Measurements from ENCODE around the gene AP4B1. TPM values are rescaled to one million over a fixed set of nuclear protein-coding genes. Genes with fewer than 3 reads are reported as not detected.

Gene AP4B1
- polyA plus RNA-seq, 1 donor from 2014 or later: 178 TPM

DNA sequence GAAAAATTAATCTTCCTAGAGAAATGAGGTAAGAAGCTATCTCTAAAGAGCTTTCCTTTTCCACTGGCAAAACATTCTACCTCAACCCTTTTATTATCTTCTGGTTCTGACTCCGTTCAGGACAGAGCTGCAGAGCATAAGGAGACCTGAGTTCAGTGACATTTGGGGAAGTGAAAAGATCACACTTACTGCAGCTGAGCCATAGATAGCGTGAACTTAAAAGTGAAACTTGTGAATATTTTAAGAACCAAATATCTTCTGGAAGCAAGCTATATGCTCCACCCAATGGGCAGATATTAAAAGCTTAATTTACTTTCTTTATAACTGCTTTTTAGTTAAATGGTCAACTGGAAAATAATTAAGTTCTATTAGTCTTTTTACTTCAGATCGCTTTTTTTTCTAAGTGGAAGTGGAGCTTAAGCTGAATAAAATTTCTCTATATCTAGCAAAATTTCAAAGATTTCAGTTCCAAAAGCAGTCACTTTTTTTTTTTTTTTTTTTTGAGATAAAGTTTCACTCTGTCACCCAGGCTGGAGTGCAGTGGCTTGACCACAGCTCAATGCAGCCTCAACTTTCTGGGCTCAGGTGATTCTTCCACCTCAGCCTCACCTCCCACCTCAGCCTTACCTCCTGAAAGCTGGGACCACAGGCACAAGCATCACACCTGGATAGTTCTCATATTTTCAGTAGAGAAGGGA is 45.0 kb downstream of the AP4B1 start:
- Histone ChIP-seq H3K79me2 (replicated peaks; ENCODE audit: insufficient read depth, low read length) (no peaks in the 10 kb centered on the region), H4K20me1 (ENCODE audit: insufficient read depth) (no peaks in the 10 kb centered on the region), H3K9ac (ENCODE audit: low read length) (no peak overlapping the region), H3K4me2 (ENCODE audit: low read length) (no peak overlapping the region), H3K9me2 (ENCODE audit: insufficient read depth, low read length) (no peaks in the 10 kb centered on the region), H3K27ac (ENCODE audit: low read length) (no peak overlapping the region), H3F3A (ENCODE audit: insufficient read depth, low read length, poor library complexity, severe bottlenecking) (no peaks in the 10 kb centered on the region), H3K27me3 (ENCODE audit: insufficient read depth, low read depth, low read length) (no peaks in the 10 kb centered on the region), H2AFZ (ENCODE audit: low read depth, low read length) (no peak overlapping the region), H3K36me3 (ENCODE audit: insufficient read depth, low read length) (no peaks in the 10 kb centered on the region), H3K4me3 (ENCODE audit: low read length) (no peak overlapping the region), H3K9me3 (ENCODE audit: low read length) (no peaks in the 10 kb centered on the region)
- no peak for TF ChIP-seq EP300 (conservative IDR thresholded peaks at IDR 0.05; ENCODE audit: poor library complexity, severe bottlenecking)
- TF ChIP-seq, protein P1, sequence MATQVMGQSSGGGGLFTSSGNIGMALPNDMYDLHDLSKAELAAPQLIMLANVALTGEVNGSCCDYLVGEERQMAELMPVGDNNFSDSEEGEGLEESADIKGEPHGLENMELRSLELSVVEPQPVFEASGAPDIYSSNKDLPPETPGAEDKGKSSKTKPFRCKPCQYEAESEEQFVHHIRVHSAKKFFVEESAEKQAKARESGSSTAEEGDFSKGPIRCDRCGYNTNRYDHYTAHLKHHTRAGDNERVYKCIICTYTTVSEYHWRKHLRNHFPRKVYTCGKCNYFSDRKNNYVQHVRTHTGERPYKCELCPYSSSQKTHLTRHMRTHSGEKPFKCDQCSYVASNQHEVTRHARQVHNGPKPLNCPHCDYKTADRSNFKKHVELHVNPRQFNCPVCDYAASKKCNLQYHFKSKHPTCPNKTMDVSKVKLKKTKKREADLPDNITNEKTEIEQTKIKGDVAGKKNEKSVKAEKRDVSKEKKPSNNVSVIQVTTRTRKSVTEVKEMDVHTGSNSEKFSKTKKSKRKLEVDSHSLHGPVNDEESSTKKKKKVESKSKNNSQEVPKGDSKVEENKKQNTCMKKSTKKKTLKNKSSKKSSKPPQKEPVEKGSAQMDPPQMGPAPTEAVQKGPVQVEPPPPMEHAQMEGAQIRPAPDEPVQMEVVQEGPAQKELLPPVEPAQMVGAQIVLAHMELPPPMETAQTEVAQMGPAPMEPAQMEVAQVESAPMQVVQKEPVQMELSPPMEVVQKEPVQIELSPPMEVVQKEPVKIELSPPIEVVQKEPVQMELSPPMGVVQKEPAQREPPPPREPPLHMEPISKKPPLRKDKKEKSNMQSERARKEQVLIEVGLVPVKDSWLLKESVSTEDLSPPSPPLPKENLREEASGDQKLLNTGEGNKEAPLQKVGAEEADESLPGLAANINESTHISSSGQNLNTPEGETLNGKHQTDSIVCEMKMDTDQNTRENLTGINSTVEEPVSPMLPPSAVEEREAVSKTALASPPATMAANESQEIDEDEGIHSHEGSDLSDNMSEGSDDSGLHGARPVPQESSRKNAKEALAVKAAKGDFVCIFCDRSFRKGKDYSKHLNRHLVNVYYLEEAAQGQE (IDR thresholded peaks at IDR 0.05; ENCODE audit: borderline replicate concordance): no peak
- no peak for TF ChIP-seq MXI1 (conservative IDR thresholded peaks at IDR 0.05; ENCODE audit: poor library complexity, severe bottlenecking)

DNA sequence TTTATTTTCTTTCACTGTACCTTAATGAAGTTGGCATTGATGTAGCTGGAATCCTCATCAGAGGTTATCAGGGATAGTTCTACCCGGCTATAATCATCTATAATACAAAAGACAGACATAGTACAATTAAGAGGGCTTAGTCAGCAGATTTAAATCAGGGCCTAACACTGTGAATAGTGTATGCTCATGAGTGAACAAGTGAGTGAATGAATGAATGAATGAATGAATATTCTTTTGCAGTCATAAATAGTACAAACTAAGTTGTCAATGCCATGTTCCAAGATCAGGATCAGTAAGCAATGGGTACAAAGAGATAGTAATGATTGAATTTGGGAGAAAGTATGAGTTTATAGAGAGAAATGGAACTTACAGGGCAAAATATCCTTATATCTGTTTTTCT is 45.6 kb downstream of the AP4B1 start:
- no peak overlapping the region for H3K9ac ChIP-seq (ENCODE audit: low read length)
- no peak overlapping the region for H2AFZ ChIP-seq (ENCODE audit: low read depth, low read length)
- no peak for TF ChIP-seq RAD21 (conservative IDR thresholded peaks at IDR 0.05)

DNA sequence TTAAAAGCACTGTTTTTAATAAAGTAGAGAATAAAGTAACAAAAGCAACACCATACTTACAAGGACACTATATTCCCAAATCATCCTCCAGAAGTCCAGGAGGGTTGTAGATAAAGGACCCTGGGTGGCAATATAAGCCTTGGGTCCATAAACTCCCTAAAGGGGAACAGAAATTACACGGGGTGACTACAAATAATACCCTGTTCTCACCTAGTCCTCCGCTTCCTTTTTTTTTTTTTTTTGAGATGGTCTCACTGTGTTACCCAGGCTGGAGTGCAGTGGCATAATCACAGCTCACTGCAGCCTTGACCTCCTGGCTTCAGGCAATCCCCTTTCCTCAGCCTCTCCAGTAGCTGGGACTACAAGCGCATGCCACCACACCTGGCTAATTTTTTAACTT is 46.2 kb downstream of the AP4B1 start:
- H3K36me3 ChIP-seq (ENCODE audit: insufficient read depth, low read length): no peaks in the 10 kb centered on the region
- no peak overlapping the region for H3K4me2 ChIP-seq (ENCODE audit: low read length)
- H3K9ac ChIP-seq (ENCODE audit: low read length): no peak overlapping the region
- H3K4me3 ChIP-seq (ENCODE audit: low read length): no peak overlapping the region
- TF ChIP-seq, protein P2, sequence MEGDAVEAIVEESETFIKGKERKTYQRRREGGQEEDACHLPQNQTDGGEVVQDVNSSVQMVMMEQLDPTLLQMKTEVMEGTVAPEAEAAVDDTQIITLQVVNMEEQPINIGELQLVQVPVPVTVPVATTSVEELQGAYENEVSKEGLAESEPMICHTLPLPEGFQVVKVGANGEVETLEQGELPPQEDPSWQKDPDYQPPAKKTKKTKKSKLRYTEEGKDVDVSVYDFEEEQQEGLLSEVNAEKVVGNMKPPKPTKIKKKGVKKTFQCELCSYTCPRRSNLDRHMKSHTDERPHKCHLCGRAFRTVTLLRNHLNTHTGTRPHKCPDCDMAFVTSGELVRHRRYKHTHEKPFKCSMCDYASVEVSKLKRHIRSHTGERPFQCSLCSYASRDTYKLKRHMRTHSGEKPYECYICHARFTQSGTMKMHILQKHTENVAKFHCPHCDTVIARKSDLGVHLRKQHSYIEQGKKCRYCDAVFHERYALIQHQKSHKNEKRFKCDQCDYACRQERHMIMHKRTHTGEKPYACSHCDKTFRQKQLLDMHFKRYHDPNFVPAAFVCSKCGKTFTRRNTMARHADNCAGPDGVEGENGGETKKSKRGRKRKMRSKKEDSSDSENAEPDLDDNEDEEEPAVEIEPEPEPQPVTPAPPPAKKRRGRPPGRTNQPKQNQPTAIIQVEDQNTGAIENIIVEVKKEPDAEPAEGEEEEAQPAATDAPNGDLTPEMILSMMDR (IDR thresholded peaks at IDR 0.05; ENCODE audit: poor library complexity, severe bottlenecking): no peak
- TF ChIP-seq EZH2 (IDR thresholded peaks at IDR 0.05; ENCODE audit: borderline replicate concordance, insufficient read depth, low read length, poor library complexity, severe bottlenecking): no peak
- TF ChIP-seq RAD21 (conservative IDR thresholded peaks at IDR 0.05): no peak
- no peak for TF ChIP-seq EP300 (conservative IDR thresholded peaks at IDR 0.05; ENCODE audit: poor library complexity, severe bottlenecking)
- no peak for TF ChIP-seq TAF1 (IDR thresholded peaks at IDR 0.05; ENCODE audit: low read depth)
- no peak for TF ChIP-seq MXI1 (conservative IDR thresholded peaks at IDR 0.05; ENCODE audit: poor library complexity, severe bottlenecking)
- TF ChIP-seq, protein P1 (IDR thresholded peaks at IDR 0.05; ENCODE audit: borderline replicate concordance): no peak
- no peaks in the 10 kb centered on the region for H3K27me3 ChIP-seq (ENCODE audit: insufficient read depth, low read depth, low read length)
- no peaks in the 10 kb centered on the region for H3K79me2 ChIP-seq (replicated peaks; ENCODE audit: insufficient read depth, low read length)
- H3F3A ChIP-seq (ENCODE audit: insufficient read depth, low read length, poor library complexity, severe bottlenecking): no peaks in the 10 kb centered on the region
- H3K9me3 ChIP-seq (ENCODE audit: low read length): no peaks in the 10 kb centered on the region
- no peak overlapping the region for H2AFZ ChIP-seq (ENCODE audit: low read depth, low read length)
- no peaks in the 10 kb centered on the region for H3K9me2 ChIP-seq (ENCODE audit: insufficient read depth, low read length)
- no peaks in the 10 kb centered on the region for H4K20me1 ChIP-seq (ENCODE audit: insufficient read depth)
- no peak overlapping the region for H3K27ac ChIP-seq (ENCODE audit: low read length)

More for the DNA sequence above, 45.6 kb downstream of the AP4B1 start:
- H3K27ac ChIP-seq (ENCODE audit: low read length): no peak overlapping the region
- no peaks in the 10 kb centered on the region for H3K9me3 ChIP-seq (ENCODE audit: low read length)
- no peaks in the 10 kb centered on the region for H3K9me2 ChIP-seq (ENCODE audit: insufficient read depth, low read length)
- H3K27me3 ChIP-seq (ENCODE audit: insufficient read depth, low read depth, low read length): no peaks in the 10 kb centered on the region
- H3K4me3 ChIP-seq (ENCODE audit: low read length): no peak overlapping the region
- H3K4me2 ChIP-seq (ENCODE audit: low read length): no peak overlapping the region
- H4K20me1 ChIP-seq (ENCODE audit: insufficient read depth): no peaks in the 10 kb centered on the region
- no peaks in the 10 kb centered on the region for H3K36me3 ChIP-seq (ENCODE audit: insufficient read depth, low read length)
- H3F3A ChIP-seq (ENCODE audit: insufficient read depth, low read length, poor library complexity, severe bottlenecking): no peaks in the 10 kb centered on the region
- H3K79me2 ChIP-seq (replicated peaks; ENCODE audit: insufficient read depth, low read length): no peaks in the 10 kb centered on the region

All from neural cell (in vitro differentiated cells).